ENCODE results near the gene EFCAB8. TPM values are rescaled to one million over a fixed set of nuclear protein-coding genes. Genes with fewer than 3 reads are reported as not detected.

EFCAB8 gene
- total RNA-seq, 2 experiments from 2014 or later, result not detected

GRCh38 chr20:32841632-32842031 is 17.1 kb upstream of the EFCAB8 start:
- no peak for DNase-seq (ENCODE audit: low spot score)
- H3K9me3 ChIP-seq (ENCODE audit: low read length), result no peaks in the 10 kb centered on the region
- peaks cover 95% of the 10 kb centered on the region for H3K36me3 ChIP-seq (ENCODE audit: insufficient read depth, low read length)
- H3K79me2 ChIP-seq (ENCODE audit: insufficient read depth, low read depth, low read length), result peaks cover 22% of the 10 kb centered on the region; the same call in 1 of the 2 replicates
- no peak overlapping the region for H3K4me3 ChIP-seq (ENCODE audit: low read depth, low read length, poor library complexity, severe bottlenecking)
- BruUV-seq (replicated peaks), result no TSS peak
- ChIA-PET CTCF (ENCODE audit: unreplicated experiment) (no interaction called here), POLR2A (no interaction called here)
- H3K27ac ChIP-seq (ENCODE audit: low read depth, low read length, poor library complexity, severe bottlenecking), result no peak overlapping the region
- no peak overlapping the region for H3K4me2 ChIP-seq (ENCODE audit: low read length)
- intact Hi-C loops (cut with micrococcal nuclease; ENCODE audit: unreplicated experiment), result no loop called here
- 0 out of 2 replicates have a peak, but pooled peaks cover 7% of the 10 kb centered on the region for H4K20me1 ChIP-seq (ENCODE audit: insufficient read depth, low read length)
- no peak overlapping the region for H2AFZ ChIP-seq (ENCODE audit: low read length)
- TF ChIP-seq EZH2phosphoT487 (IDR thresholded peaks at IDR 0.05; ENCODE audit: borderline replicate concordance, low read depth, low read length), result no peak
- TF ChIP-seq CTCF (conservative IDR thresholded peaks at IDR 0.05; ENCODE audit: low read length), result no peak
- H3K9me2 ChIP-seq (ENCODE audit: insufficient read depth, low read length), result no peaks in the 10 kb centered on the region
- no peaks in the 10 kb centered on the region for H3K4me1 ChIP-seq (ENCODE audit: insufficient read depth, low read length, poor library complexity, severe bottlenecking)

GRCh38 chr20:32842688-32843524 is 15.8 kb upstream of the EFCAB8 start:
- no peaks in the 10 kb centered on the region for H3K4me1 ChIP-seq (ENCODE audit: insufficient read depth, low read length, poor library complexity, severe bottlenecking)
- H3K27ac ChIP-seq (ENCODE audit: low read depth, low read length, poor library complexity, severe bottlenecking), result no peak overlapping the region
- no peak for DNase-seq (ENCODE audit: low spot score)
- POLR2A ChIA-PET, result interaction anchor here (0.6 to 1.7 kb wide), 3 partner anchors 12 to 26 kb away, joined by 3 to 7 read pairs (median 3); no protein-coding TSS in a partner anchor
- H3K9me2 ChIP-seq (ENCODE audit: insufficient read depth, low read length), result no peaks in the 10 kb centered on the region
- H3K4me3 ChIP-seq (ENCODE audit: low read depth, low read length, poor library complexity, severe bottlenecking), result no peak overlapping the region
- no peaks in the 10 kb centered on the region for H3K9me3 ChIP-seq (ENCODE audit: low read length)
- TF ChIP-seq EZH2phosphoT487 (IDR thresholded peaks at IDR 0.05; ENCODE audit: borderline replicate concordance, low read depth, low read length) (no peak), CTCF (conservative IDR thresholded peaks at IDR 0.05; ENCODE audit: low read length) (no peak)
- 0 out of 2 replicates have a peak, but pooled peaks cover 7% of the 10 kb centered on the region for H4K20me1 ChIP-seq (ENCODE audit: insufficient read depth, low read length)
- H3K4me2 ChIP-seq (ENCODE audit: low read length), result no peak overlapping the region
- intact Hi-C loops (cut with micrococcal nuclease; ENCODE audit: unreplicated experiment), result no loop called here
- peaks cover 95% of the 10 kb centered on the region for H3K36me3 ChIP-seq (ENCODE audit: insufficient read depth, low read length)
- no peak overlapping the region for H2AFZ ChIP-seq (ENCODE audit: low read length)
- BruUV-seq (replicated peaks), result no TSS peak
- CTCF ChIA-PET (ENCODE audit: unreplicated experiment), result no interaction called here
- H3K79me2 ChIP-seq (ENCODE audit: insufficient read depth, low read depth, low read length), result peaks cover 19% of the 10 kb centered on the region; the same call in 1 of the 2 replicates

DNA sequence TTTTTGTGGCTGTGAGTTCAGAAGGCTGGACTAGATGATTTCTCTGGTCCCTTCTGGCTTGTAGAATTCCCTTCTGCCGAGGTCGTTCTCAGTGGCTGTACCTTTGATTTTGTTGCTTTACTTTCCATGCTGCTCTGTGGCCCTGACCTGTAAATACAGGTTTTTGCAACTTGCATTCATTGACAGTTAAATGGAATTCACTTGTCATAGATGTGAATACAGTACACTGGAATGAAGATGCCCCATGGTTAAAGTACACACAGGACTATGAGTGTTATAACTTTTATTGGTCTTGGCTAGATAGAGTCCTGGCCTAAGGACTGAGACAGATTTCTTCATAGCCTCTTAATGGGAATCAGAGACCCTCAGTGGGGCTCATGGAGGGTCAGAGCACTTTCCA is 12.9 kb upstream of the EFCAB8 start:
- Histone ChIP-seq H3K27ac (ENCODE audit: low read depth, low read length, poor library complexity, severe bottlenecking) (no peak overlapping the region), H3K4me1 (ENCODE audit: insufficient read depth, low read length, poor library complexity, severe bottlenecking) (no peaks in the 10 kb centered on the region), H3K4me2 (ENCODE audit: low read length) (no peak overlapping the region), H4K20me1 (ENCODE audit: insufficient read depth, low read length) (no peaks in the 10 kb centered on the region), H3K9me3 (ENCODE audit: low read length) (no peaks in the 10 kb centered on the region), H3K79me2 (ENCODE audit: insufficient read depth, low read depth, low read length) (peaks cover 19% of the 10 kb centered on the region; the same call in 1 of the 2 replicates), H3K36me3 (ENCODE audit: insufficient read depth, low read length) (peaks cover 94% of the 10 kb centered on the region), H3K4me3 (ENCODE audit: low read depth, low read length, poor library complexity, severe bottlenecking) (no peak overlapping the region), H3K9me2 (ENCODE audit: insufficient read depth, low read length) (no peaks in the 10 kb centered on the region), H2AFZ (ENCODE audit: low read length) (no peak overlapping the region)
- no TSS peak for BruUV-seq (replicated peaks)
- POLR2A ChIA-PET, result no interaction called here
- no peak for TF ChIP-seq EZH2phosphoT487 (IDR thresholded peaks at IDR 0.05; ENCODE audit: borderline replicate concordance, low read depth, low read length)
- intact Hi-C loops (cut with micrococcal nuclease; ENCODE audit: unreplicated experiment), result no loop called here
- no peak for DNase-seq (ENCODE audit: low spot score)
- CTCF ChIA-PET (ENCODE audit: unreplicated experiment), result no interaction called here

Measured in OCI-LY7 (cell line).